Loucy (cell line): ENCODE results near the gene CEP112.

Experiments used
- EZH2phosphoT487 ChIP-seq: fragments of 200-600 bp; IDR thresholded peaks from 2 replicates; pipeline ENCODE4 v1.6.1; 2018; ENCODE audit warnings: antibody characterized with exemption, mild to moderate bottlenecking, moderate library complexity, borderline replicate concordance
- TF ChIP-seq, protein P1 (sequence below): fragments of 200-600 bp; sonication (generic); conservative IDR thresholded peaks from 2 replicates; pipeline ENCODE4 v1.5.1; 2014; ENCODE audit warnings: mild to moderate bottlenecking, antibody characterized with exemption, low read length

DNA sequence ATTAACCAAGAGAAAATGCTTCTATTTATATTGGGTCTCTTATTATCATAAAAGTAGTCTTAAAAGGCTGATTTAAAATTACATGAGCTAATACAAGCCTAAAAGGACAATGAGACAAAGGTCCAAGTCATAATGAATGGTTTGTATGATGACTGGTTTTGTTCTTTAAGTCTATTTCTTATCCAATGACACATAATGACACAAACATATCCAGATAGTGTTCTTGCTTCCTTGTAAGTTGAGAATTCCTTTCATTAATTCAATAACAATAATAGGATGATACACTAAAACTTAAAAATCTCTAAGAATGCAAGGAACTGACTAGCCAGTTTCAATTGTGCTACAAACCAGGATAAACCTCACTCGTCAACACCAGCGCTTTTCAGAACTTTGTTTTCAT, 244.1 kb downstream of the CEP112 start:
- TF ChIP-seq, protein P1, sequence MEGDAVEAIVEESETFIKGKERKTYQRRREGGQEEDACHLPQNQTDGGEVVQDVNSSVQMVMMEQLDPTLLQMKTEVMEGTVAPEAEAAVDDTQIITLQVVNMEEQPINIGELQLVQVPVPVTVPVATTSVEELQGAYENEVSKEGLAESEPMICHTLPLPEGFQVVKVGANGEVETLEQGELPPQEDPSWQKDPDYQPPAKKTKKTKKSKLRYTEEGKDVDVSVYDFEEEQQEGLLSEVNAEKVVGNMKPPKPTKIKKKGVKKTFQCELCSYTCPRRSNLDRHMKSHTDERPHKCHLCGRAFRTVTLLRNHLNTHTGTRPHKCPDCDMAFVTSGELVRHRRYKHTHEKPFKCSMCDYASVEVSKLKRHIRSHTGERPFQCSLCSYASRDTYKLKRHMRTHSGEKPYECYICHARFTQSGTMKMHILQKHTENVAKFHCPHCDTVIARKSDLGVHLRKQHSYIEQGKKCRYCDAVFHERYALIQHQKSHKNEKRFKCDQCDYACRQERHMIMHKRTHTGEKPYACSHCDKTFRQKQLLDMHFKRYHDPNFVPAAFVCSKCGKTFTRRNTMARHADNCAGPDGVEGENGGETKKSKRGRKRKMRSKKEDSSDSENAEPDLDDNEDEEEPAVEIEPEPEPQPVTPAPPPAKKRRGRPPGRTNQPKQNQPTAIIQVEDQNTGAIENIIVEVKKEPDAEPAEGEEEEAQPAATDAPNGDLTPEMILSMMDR, result no peak
- TF ChIP-seq EZH2phosphoT487, result no peak
